ENCODE data around the gene SF3B2. TPM values are rescaled to one million over a fixed set of nuclear protein-coding genes. Genes with fewer than 3 reads are reported as not detected.

The SF3B2 gene
- total and polyA plus RNA-seq, 4 donors, result 50.5 to 67.6 (median 57.2) TPM

DNA sequence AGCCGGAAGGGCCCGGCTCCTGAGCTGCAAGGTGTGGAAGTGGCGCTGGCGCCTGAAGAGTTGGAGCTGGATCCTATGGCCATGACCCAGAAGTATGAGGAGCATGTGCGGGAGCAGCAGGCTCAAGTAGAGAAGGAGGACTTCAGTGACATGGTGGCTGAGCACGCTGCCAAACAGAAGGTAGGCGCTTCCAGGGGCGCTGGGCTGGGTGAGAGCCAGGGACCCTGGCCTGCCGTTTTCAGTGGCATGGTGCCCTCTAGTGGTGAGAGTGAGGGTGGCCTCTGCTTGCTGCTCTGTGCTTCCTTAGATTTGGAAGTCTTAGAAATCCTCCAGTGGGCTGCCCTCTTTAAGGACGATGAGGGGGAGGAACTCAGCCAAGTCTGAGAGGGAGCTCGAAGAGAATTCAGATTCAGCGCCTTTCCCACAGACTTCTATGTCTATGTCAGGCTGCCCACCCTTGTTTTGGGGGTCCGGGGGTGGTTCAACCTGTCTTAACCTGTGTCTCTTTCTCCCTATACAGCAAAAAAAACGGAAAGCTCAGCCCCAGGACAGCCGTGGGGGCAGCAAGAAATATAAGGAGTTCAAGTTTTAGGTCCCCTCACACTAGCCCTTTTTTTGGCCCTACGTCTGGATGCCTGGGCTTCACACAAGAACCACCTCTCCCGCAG is 16.1 kb downstream of the SF3B2 start:
- Histone ChIP-seq H3K4me3 (ENCODE audit: low read depth in 1 of 3, low read length in 3 of 3) (no peak overlapping the region), H3K36me3 (ENCODE audit: control insufficient read depth in 4 of 4, insufficient read depth in 3 of 4, low read depth in 1 of 4, low read length in 3 of 4) (peaks cover 10 to 45% (median 28%) of the 10 kb centered on the region in 4 donors), H3K9ac (ENCODE audit: low read depth in 1 of 2, low read length in 2 of 2) (peak overlapping the region; percentile 43 to 60), H3K9me3 (ENCODE audit: control insufficient read depth in 4 of 4, low read length in 3 of 4) (no peaks in the 10 kb centered on the region), H3K4me1 (ENCODE audit: control insufficient read depth in 4 of 4, insufficient read depth in 4 of 4, low read length in 3 of 4) (peaks cover 5 to 40% (median 30%) of the 10 kb centered on the region in 4 donors), H3K27me3 (ENCODE audit: control insufficient read depth in 4 of 4, insufficient read depth in 4 of 4, low read length in 3 of 4) (no peaks in the 10 kb centered on the region), H3K27ac (ENCODE audit: low read depth in 1 of 2, low read length in 2 of 2) (peak overlapping the region; percentile 91 to 94)
- DNase-seq (ENCODE audit: low spot score), result peak; percentile 79
- no peak for TF ChIP-seq FOXA2 (IDR thresholded peaks at IDR 0.05)
- TF ChIP-seq CTCF (IDR thresholded peaks at IDR 0.05; ENCODE audit: low read depth, low read length, missing input control), result peak; percentile 77
- TF ChIP-seq RAD21 (IDR thresholded peaks at IDR 0.05), result peak; percentile 69 to 81
- WGBS, result 68% methylated on average over 17 of the region's 17 CpGs

- Histone ChIP-seq H3K9ac (ENCODE audit: low read depth in 1 of 2, low read length in 2 of 2) (peak overlapping the region; percentile 60 to 77), H3K4me1 (ENCODE audit: control insufficient read depth in 4 of 4, insufficient read depth in 4 of 4, low read length in 3 of 4) (peaks cover 5 to 40% (median 30%) of the 10 kb centered on the region in 4 donors), H3K9me3 (ENCODE audit: control insufficient read depth in 4 of 4, low read length in 3 of 4) (no peaks in the 10 kb centered on the region), H3K27me3 (ENCODE audit: control insufficient read depth in 4 of 4, insufficient read depth in 4 of 4, low read length in 3 of 4) (no peaks in the 10 kb centered on the region), H3K27ac (ENCODE audit: low read depth in 1 of 2, low read length in 2 of 2) (peak overlapping the region; percentile 91 to 94), H3K4me3 (ENCODE audit: low read depth in 1 of 3, low read length in 3 of 3) (peak overlapping the region; percentile 0 to 75 (median 36)), H3K36me3 (ENCODE audit: control insufficient read depth in 4 of 4, insufficient read depth in 3 of 4, low read depth in 1 of 4, low read length in 3 of 4) (peaks cover 7 to 36% (median 20%) of the 10 kb centered on the region in 4 donors)
- no peak for TF ChIP-seq YY1 (IDR thresholded peaks at IDR 0.05)
- peak; percentile 10 to 36 for TF ChIP-seq HNF4A (conservative IDR thresholded peaks at IDR 0.05)
- TF ChIP-seq TAF1 (conservative IDR thresholded peaks at IDR 0.05), result no peak
- no peak for TF ChIP-seq EGR1 (IDR thresholded peaks at IDR 0.05; ENCODE audit: low read depth in 2 of 2)
- TF ChIP-seq RXRA (IDR thresholded peaks at IDR 0.05), result peak; percentile 46 to 49
- WGBS, result 31% methylated on average over 14 of the region's 14 CpGs
- DNase-seq (ENCODE audit: low spot score), result no peak
Measured at GRCh38 chr11:66068923-66069714, 17.0 kb downstream of the SF3B2 start.

- TF ChIP-seq CTCF (IDR thresholded peaks at IDR 0.05; ENCODE audit: low read depth, low read length, missing input control) (peak; percentile 25), ZBTB33 (IDR thresholded peaks at IDR 0.05) (no peak), RXRA (IDR thresholded peaks at IDR 0.05) (peak in 1 of 2 donors; percentile 1)
- Histone ChIP-seq H3K27ac (ENCODE audit: low read depth in 1 of 2, low read length in 2 of 2) (peak within 1 kb of the TSS; percentile 91 to 94), H3K27me3 (ENCODE audit: control insufficient read depth in 4 of 4, insufficient read depth in 4 of 4, low read length in 3 of 4) (no peaks in the 10 kb centered on the region)
Measured at GRCh38 chr11:66069715-66070603, 17.8 kb downstream of the SF3B2 start, which contains the start of gene PACS1. Gene PACS1, plus strand, starts transcription at chr11:66070272. Its CDS starts 215 bp downstream, at chr11:66070487.

More at GRCh38 chr11:66069715-66070603, 17.8 kb downstream of the SF3B2 start, which contains the start of gene PACS1:
- under 1% methylated on average over 120 of the region's 120 CpGs for WGBS
- peaks cover 7 to 29% (median 15%) of the 10 kb centered on the region in 4 donors for H3K36me3 ChIP-seq (ENCODE audit: control insufficient read depth in 4 of 4, insufficient read depth in 3 of 4, low read depth in 1 of 4, low read length in 3 of 4)
- peak; percentile 76 for DNase-seq (ENCODE audit: low spot score)
- peaks cover 5 to 40% (median 30%) of the 10 kb centered on the region in 4 donors for H3K4me1 ChIP-seq (ENCODE audit: control insufficient read depth in 4 of 4, insufficient read depth in 4 of 4, low read length in 3 of 4)
- H3K9ac ChIP-seq (ENCODE audit: low read depth in 1 of 2, low read length in 2 of 2), result peak within 1 kb of the TSS; percentile 39 to 77
- H3K4me3 ChIP-seq (ENCODE audit: low read depth in 1 of 3, low read length in 3 of 3), result peak within 1 kb of the TSS; percentile 43 to 75 (median 71)
- no peaks in the 10 kb centered on the region for H3K9me3 ChIP-seq (ENCODE audit: control insufficient read depth in 4 of 4, low read length in 3 of 4)

Data from liver (tissue), 9 donors.